Prostate gland (tissue), 2 donors: ENCODE data around the gene RIMS1. TPM values are rescaled to one million over a fixed set of nuclear protein-coding genes. Genes with fewer than 3 reads are reported as not detected.

Experiments used
- DNase-seq: peaks from one replicate; pipeline ENCODE4 v3.0.0-alpha.2; 2019; ENCODE audit warnings: low spot score
- H3K27ac ChIP-seq, 2 donors: fragments of 200-600 bp; sonication (generic); 2 replicates each; pipeline ENCODE4 v1.5.1; 2017 to 2019
- H3K27me3 ChIP-seq: fragments of 200-600 bp; sonication (generic); replicated peaks from 2 replicates; pipeline ENCODE4 v1.5.1; 2019; ENCODE audit not compliant: insufficient read depth
- H3K36me3 ChIP-seq, 2 donors: fragments of 200-600 bp; sonication (generic); 1 replicate in 1 of 2; 2 replicates in 1 of 2; pipeline versions ENCODE4 v1.5.1 to v1.8.1; 2017 to 2019
- H3K4me1 ChIP-seq: fragments of 200-600 bp; sonication (generic); replicated peaks from 2 replicates; pipeline ENCODE4 v1.5.1; 2019
- H3K4me3 ChIP-seq, 2 donors: fragments of 200-600 bp; sonication (generic); 2 replicates each; pipeline ENCODE4 v1.5.1; 2017 to 2019
- H3K9me3 ChIP-seq: fragments of 200-600 bp; sonication (generic); 2 replicates; pipeline ENCODE4 v1.5.1; 2017
- POLR2A ChIP-seq: fragments of 450-650 bp; IDR thresholded peaks from one replicate; pipeline ENCODE4 v1.6.1; 2016; ENCODE audit warnings: antibody characterized with exemption, mild to moderate bottlenecking
- POLR2AphosphoS5 ChIP-seq: sonication (generic); formaldehyde crosslinking; IDR thresholded peaks from one replicate; pipeline ENCODE4 v1.6.1; 2017; ENCODE audit warnings: antibody characterized with exemption
- WGBS: methylation state at CpG from one replicate; pipeline ENCODE4 v1.1.5; 2018; 5-methylcytosine and 5-hydroxymethylcytosine counted together
- intact Hi-C: fragments of 100-400 bp; cut with DNase I; formaldehyde crosslinking; loops from one replicate; pipeline ENCODE4 v1.14.2; 2022
- total RNA-seq, 2 donors: library from RNA; depleted of rRNA; stranded (reverse); fragments of >200 nt; gene quantifications; one replicate each; pipeline ENCODE4 v1.1.0, GENCODE V29; 2016
- TF ChIP-seq, protein P1 (sequence below), 4 experiments: fragments of 200-600 bp in 2 of 4; fragments of 450-650 bp in 2 of 4; sonication (generic) in 2 of 4; IDR thresholded peaks; 1 replicate in 3 of 4; 2 replicates in 1 of 4; pipeline ENCODE4 v1.5.1; 2016 to 2019; ENCODE audit warnings: antibody characterized with exemption in 4 of 4, mild to moderate bottlenecking in 2 of 4, moderate library complexity in 2 of 4

RIMS1 gene, protein sequence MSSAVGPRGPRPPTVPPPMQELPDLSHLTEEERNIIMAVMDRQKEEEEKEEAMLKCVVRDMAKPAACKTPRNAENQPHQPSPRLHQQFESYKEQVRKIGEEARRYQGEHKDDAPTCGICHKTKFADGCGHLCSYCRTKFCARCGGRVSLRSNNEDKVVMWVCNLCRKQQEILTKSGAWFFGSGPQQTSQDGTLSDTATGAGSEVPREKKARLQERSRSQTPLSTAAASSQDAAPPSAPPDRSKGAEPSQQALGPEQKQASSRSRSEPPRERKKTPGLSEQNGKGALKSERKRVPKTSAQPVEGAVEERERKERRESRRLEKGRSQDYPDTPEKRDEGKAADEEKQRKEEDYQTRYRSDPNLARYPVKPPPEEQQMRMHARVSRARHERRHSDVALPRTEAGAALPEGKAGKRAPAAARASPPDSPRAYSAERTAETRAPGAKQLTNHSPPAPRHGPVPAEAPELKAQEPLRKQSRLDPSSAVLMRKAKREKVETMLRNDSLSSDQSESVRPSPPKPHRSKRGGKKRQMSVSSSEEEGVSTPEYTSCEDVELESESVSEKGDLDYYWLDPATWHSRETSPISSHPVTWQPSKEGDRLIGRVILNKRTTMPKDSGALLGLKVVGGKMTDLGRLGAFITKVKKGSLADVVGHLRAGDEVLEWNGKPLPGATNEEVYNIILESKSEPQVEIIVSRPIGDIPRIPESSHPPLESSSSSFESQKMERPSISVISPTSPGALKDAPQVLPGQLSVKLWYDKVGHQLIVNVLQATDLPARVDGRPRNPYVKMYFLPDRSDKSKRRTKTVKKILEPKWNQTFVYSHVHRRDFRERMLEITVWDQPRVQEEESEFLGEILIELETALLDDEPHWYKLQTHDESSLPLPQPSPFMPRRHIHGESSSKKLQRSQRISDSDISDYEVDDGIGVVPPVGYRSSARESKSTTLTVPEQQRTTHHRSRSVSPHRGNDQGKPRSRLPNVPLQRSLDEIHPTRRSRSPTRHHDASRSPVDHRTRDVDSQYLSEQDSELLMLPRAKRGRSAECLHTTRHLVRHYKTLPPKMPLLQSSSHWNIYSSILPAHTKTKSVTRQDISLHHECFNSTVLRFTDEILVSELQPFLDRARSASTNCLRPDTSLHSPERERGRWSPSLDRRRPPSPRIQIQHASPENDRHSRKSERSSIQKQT (N-terminal part only)
- 10 to 100 TPM in 1 of 2 donors, 1 to 10 TPM in 1; 9.7 to 17.6 TPM for total RNA-seq

DNA sequence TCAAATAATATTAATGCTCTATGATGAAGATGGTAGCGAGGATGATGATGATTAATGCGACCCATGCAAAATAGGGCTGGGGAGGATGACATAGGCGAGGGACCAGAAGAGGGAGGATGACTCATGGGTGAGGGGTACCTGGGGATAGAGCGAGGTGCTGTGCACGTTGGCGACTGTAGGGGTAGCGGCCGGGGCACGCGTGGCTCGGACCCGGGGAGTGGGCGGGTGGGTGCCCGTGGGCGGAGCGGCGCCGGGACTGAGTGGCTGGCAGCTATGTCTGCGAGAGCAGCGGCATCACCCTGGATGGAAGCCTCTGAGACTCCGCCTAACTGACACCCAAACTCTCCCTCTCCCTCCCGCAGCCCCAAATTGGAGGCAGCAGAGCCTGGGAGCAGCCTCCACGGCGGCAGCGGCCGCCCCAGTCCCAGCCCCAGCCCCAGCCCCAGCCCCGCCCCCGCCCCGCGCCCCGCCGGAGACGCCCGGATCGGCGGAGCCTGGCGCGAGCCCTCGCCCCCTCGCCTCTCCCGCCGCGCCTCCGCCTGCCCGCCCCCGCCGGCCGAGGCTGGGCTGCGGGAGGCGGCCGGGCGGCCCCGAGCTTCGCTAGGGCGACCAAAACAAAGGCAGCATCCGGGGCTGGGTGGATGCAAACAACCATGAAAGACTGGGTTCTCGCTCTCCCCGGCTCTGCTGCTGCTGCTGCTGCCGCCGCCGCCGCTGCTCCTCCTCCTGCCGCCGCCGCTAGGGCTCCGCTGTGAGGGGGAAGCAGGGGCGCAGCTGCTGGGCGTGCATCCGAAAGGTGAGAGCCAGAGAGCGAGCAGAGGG is at the start of gene RIMS1:
Gene RIMS1 (plus strand): TSS at position 367 of the 822 bp plus-strand sequence. CDS start 474 bp downstream, outside the sequence.
- peak within 1 kb of the TSS; percentile 23 to 34 for H3K4me3 ChIP-seq
- no peak within 1 kb of the TSS for H3K27ac ChIP-seq
- TF ChIP-seq POLR2AphosphoS5 (no peak), POLR2A (no peak)
- TF ChIP-seq, protein P1, sequence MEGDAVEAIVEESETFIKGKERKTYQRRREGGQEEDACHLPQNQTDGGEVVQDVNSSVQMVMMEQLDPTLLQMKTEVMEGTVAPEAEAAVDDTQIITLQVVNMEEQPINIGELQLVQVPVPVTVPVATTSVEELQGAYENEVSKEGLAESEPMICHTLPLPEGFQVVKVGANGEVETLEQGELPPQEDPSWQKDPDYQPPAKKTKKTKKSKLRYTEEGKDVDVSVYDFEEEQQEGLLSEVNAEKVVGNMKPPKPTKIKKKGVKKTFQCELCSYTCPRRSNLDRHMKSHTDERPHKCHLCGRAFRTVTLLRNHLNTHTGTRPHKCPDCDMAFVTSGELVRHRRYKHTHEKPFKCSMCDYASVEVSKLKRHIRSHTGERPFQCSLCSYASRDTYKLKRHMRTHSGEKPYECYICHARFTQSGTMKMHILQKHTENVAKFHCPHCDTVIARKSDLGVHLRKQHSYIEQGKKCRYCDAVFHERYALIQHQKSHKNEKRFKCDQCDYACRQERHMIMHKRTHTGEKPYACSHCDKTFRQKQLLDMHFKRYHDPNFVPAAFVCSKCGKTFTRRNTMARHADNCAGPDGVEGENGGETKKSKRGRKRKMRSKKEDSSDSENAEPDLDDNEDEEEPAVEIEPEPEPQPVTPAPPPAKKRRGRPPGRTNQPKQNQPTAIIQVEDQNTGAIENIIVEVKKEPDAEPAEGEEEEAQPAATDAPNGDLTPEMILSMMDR (IDR thresholded peaks at IDR 0.05), result no peak
- no peaks in the 10 kb centered on the region for H3K9me3 ChIP-seq
- peaks cover 5% of the 10 kb centered on the region for H3K27me3 ChIP-seq
- no peaks in the 10 kb centered on the region for H3K4me1 ChIP-seq
- WGBS, result 2% methylated on average over 39 of the region's 70 CpGs
- no peaks in the 10 kb centered on the region for H3K36me3 ChIP-seq
- intact Hi-C loops, result no loop called here
- no peak for DNase-seq

DNA sequence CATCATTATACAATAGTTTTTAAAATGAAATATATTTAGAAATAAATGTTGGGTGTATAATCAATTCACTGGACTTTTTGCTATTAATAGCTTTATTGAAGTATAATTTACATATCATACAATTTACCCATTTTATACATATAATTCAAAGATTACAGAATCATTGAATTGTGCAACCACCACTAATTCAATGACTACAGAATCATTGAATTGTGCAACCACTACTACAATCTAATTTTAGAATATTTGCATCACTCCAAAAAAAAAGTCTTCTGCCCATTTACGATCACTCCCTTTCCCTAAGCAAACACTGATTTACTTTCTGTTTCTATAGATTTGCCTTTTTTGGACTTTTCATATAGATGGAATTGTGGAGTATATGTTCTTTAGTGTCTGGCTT is 35.1 kb upstream of the RIMS1 start:
- no peaks in the 10 kb centered on the region for H3K27me3 ChIP-seq
- H3K9me3 ChIP-seq, result no peaks in the 10 kb centered on the region
- intact Hi-C loops, result no loop called here
- no peak for DNase-seq
- 56% methylated on average over 1 of the region's 1 CpG for WGBS
- no peaks in the 10 kb centered on the region for H3K4me1 ChIP-seq
- H3K27ac ChIP-seq, result no peak overlapping the region
- no peak overlapping the region for H3K4me3 ChIP-seq
- H3K36me3 ChIP-seq, result no peaks in the 10 kb centered on the region
- no peak for TF ChIP-seq POLR2A
- TF ChIP-seq, protein P1 (IDR thresholded peaks at IDR 0.05), result no peak
- TF ChIP-seq POLR2AphosphoS5, result no peak

DNA sequence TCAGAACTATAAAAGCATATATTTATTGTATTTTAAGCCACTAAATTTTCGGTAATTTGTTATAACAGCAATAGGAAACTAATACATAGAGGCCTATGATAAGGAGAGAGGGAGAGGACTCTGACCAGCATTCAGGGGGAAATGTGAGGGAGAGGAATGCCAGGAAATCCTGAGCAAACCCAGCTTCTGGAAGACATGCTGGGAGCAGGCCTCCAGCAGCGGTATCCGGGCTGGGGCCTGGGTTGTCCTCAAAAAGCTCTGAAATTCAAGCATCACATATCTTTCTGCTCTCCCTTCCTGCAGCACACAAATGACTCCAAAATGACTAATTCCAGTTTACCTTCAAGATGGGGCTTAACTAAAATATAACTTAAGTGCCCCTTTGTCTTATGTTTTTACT is 33.4 kb upstream of the RIMS1 start:
- no peak overlapping the region for H3K4me3 ChIP-seq
- intact Hi-C loops, result no loop called here
- TF ChIP-seq, protein P1 (IDR thresholded peaks at IDR 0.05), result no peak
- no peak for TF ChIP-seq POLR2A
- TF ChIP-seq POLR2AphosphoS5, result no peak
- H3K9me3 ChIP-seq, result no peaks in the 10 kb centered on the region
- no peak for DNase-seq
- no peaks in the 10 kb centered on the region for H3K36me3 ChIP-seq
- H3K4me1 ChIP-seq, result no peaks in the 10 kb centered on the region
- H3K27ac ChIP-seq, result no peak overlapping the region
- no peaks in the 10 kb centered on the region for H3K27me3 ChIP-seq
- WGBS, result 90% methylated on average over 3 of the region's 3 CpGs

DNA sequence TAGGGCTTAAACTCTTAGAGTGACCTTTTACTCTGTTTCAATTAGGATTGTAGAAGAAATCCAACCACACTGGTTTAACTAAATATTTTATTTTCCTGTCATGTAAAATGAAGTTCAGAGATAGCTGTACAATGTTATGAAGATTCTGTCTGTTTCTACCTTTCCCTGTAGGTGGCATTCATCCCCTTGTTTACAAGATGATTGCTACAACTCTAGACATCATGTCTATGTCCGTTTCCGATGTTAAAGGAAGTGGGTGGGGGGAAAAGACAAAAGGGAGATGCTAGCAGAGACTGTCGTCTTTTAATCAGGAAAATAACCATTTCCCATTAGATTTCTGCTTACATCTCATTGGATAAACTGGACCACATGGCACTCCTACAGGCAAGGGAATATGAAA is 30.9 kb upstream of the RIMS1 start:
- Histone ChIP-seq H3K27me3 (no peaks in the 10 kb centered on the region), H3K4me1 (no peaks in the 10 kb centered on the region), H3K4me3 (no peak overlapping the region), H3K36me3 (no peaks in the 10 kb centered on the region), H3K27ac (no peak overlapping the region), H3K9me3 (no peaks in the 10 kb centered on the region)
- DNase-seq, result no peak
- TF ChIP-seq, protein P1 (IDR thresholded peaks at IDR 0.05), result no peak
- TF ChIP-seq POLR2A (no peak), POLR2AphosphoS5 (no peak)
- intact Hi-C loops, result no loop called here
- 45% methylated on average over 3 of the region's 3 CpGs for WGBS
